Urinary bladder (tissue), 4 donors: Measurements from ENCODE around the gene CELF6. TPM values are rescaled to one million over a fixed set of nuclear protein-coding genes. Genes with fewer than 3 reads are reported as not detected.
A peak's percentile ranks its signal among the peaks of the same experiment; 100 is the strongest.

Source experiments
- DNase-seq: peaks from one replicate; pipeline ENCODE4 v3.0.0-alpha.2; 2015; ENCODE audit errors: extremely low spot score
- H3K27ac ChIP-seq: one replicate; pipeline ENCODE4 v1.5.1; 2013; ENCODE audit warnings: low read depth, mild to moderate bottlenecking, moderate library complexity
- H3K36me3 ChIP-seq: one replicate; pipeline ENCODE4 v1.6.1; 2013; ENCODE audit warnings: mild to moderate bottlenecking, moderate library complexity; ENCODE audit not compliant: insufficient read depth
- H3K4me1 ChIP-seq: one replicate; pipeline ENCODE4 v1.6.1; 2013; ENCODE audit warnings: mild to moderate bottlenecking, moderate library complexity; ENCODE audit not compliant: insufficient read depth
- H3K4me3 ChIP-seq: one replicate; pipeline ENCODE4 v1.5.1; 2013; ENCODE audit warnings: low read depth, low read length
- WGBS: extraction: QIAGEN DNeasy Blood & Tissue Kit; methylation state at CpG from one replicate; pipeline ENCODE4 v1.1.7; 2013; 5-methylcytosine and 5-hydroxymethylcytosine counted together
- polyA plus RNA-seq: library from polyadenylated mRNA; stranded (reverse); fragments of 200-250 nt; gene quantifications from one replicate; pipeline ENCODE4 v1.2.3, GENCODE V29; 2013
- total RNA-seq: library from RNA; depleted of rRNA; stranded (reverse); fragments of >200 nt; gene quantifications from one replicate; pipeline ENCODE4 v1.2.3, GENCODE V29; 2014
- donor health status: healthy with polysubstance abuse.
- donor health status: healthy.

Gene CELF6
- total and polyA plus RNA-seq, 2 donors = 1.5 to 3.0 TPM

- Histone ChIP-seq H3K36me3 (peaks cover 4% of the 10 kb centered on the region), H3K4me1 (no peaks in the 10 kb centered on the region), H3K27ac (peak overlapping the region; percentile 78), H3K4me3 (no peak overlapping the region)
- WGBS = 93% methylated on average over 1 of the region's 1 CpG
- no peak for DNase-seq
Measured at GRCh38 chr15:72237853-72238224, 82.1 kb downstream of the CELF6 start.

- H3K4me1 ChIP-seq = no peaks in the 10 kb centered on the region
- 34% methylated on average over 3 of the region's 3 CpGs for WGBS
- no peak overlapping the region for H3K27ac ChIP-seq
- H3K36me3 ChIP-seq = peaks cover 2% of the 10 kb centered on the region
- DNase-seq = no peak
- H3K4me3 ChIP-seq = no peak overlapping the region
Measured at GRCh38 chr15:72237029-72237852, 82.7 kb downstream of the CELF6 start.

- Histone ChIP-seq H3K27ac (no peak overlapping the region), H3K4me3 (no peak overlapping the region), H3K36me3 (no peaks in the 10 kb centered on the region), H3K4me1 (no peaks in the 10 kb centered on the region)
- DNase-seq = no peak
- WGBS = 91% methylated on average over 2 of the region's 2 CpGs
Measured at GRCh38 chr15:72236381-72237003, 83.5 kb downstream of the CELF6 start.

GRCh38 chr15:72235298-72235697 is 84.7 kb downstream of the CELF6 start:
- no peaks in the 10 kb centered on the region for H3K36me3 ChIP-seq
- no peak for DNase-seq
- H3K27ac ChIP-seq = no peak overlapping the region
- WGBS = 93% methylated on average over 4 of the region's 4 CpGs
- no peak overlapping the region for H3K4me3 ChIP-seq
- H3K4me1 ChIP-seq = no peaks in the 10 kb centered on the region

Other genes with a start within 250 kb of the CELF6 start
- gene MYO9A, start 202.0 kb downstream of the CELF6 start, total RNA-seq = 179 TPM
- 13.8 TPM for gene MYO9A, start 202.0 kb downstream of the CELF6 start, polyA plus RNA-seq
- gene SENP8, start 201.8 kb downstream of the CELF6 start, total RNA-seq = 2.6 TPM
- gene SENP8, start 201.8 kb downstream of the CELF6 start, polyA plus RNA-seq = 1.8 TPM
- 0.74 TPM for gene GRAMD2A, start 122.4 kb downstream of the CELF6 start, total RNA-seq
- 0.19 TPM for gene GRAMD2A, start 122.4 kb downstream of the CELF6 start, polyA plus RNA-seq
- gene PKM, start 89.0 kb downstream of the CELF6 start, total RNA-seq = 230 TPM
- 524 TPM for gene PKM, start 89.0 kb downstream of the CELF6 start, polyA plus RNA-seq
- gene PARP6, start 47.6 kb downstream of the CELF6 start, total RNA-seq = 33.7 TPM
- 41.6 TPM for gene PARP6, start 47.6 kb downstream of the CELF6 start, polyA plus RNA-seq
- gene HEXA, start 55.9 kb upstream of the CELF6 start, total RNA-seq = 64.0 TPM
- 87.1 TPM for gene HEXA, start 55.9 kb upstream of the CELF6 start, polyA plus RNA-seq
- not detected for gene TMEM202, start 78.1 kb upstream of the CELF6 start, total RNA-seq
- gene TMEM202, start 78.1 kb upstream of the CELF6 start, polyA plus RNA-seq = not detected
- gene ARIH1, start 154.2 kb upstream of the CELF6 start, total RNA-seq = 79.2 TPM
- gene ARIH1, start 154.2 kb upstream of the CELF6 start, polyA plus RNA-seq = 41.1 TPM